ENCODE results near the gene PITPNB.

The PITPNB gene

GRCh38 chr22:27878541-27878940 is 40.5 kb downstream of the PITPNB start:
- no peak for DNase-seq

- DNase-seq, result no peak
Observed at GRCh38 chr22:27877501-27877900, 41.6 kb downstream of the PITPNB start.

- DNase-seq, result no peak
Observed at GRCh38 chr22:27876684-27877083, 42.4 kb downstream of the PITPNB start.

DNA sequence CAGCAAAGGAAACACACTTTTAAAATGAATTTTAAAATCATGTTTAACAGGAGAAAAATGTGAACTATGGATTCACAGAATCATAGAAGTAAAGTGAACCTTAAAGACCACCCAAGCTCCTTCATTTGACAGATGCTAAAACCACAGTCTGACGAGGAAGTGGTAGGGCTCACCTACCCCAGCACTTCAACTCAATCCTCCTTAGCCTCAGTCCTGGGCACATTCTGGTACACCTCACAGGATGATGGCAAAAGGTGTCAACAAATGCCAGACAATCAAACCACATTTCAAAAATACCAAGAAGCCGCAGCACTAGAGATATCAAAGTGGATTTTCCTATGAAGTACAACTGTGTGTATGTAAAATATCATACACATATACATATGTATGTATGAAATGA is 43.1 kb downstream of the PITPNB start:
- no peak for DNase-seq

- DNase-seq, result no peak
Observed at GRCh38 chr22:27874764-27875163, 44.3 kb downstream of the PITPNB start.

- no peak for DNase-seq
Observed at GRCh38 chr22:27874185-27874584, 44.9 kb downstream of the PITPNB start.

GRCh38 chr22:27873472-27873871 is 45.6 kb downstream of the PITPNB start:
- no peak for DNase-seq

GRCh38 chr22:27872488-27872887 is 46.6 kb downstream of the PITPNB start:
- no peak for DNase-seq

GRCh38 chr22:27871306-27872014 is 47.6 kb downstream of the PITPNB start:
- DNase-seq, result no peak

DNA sequence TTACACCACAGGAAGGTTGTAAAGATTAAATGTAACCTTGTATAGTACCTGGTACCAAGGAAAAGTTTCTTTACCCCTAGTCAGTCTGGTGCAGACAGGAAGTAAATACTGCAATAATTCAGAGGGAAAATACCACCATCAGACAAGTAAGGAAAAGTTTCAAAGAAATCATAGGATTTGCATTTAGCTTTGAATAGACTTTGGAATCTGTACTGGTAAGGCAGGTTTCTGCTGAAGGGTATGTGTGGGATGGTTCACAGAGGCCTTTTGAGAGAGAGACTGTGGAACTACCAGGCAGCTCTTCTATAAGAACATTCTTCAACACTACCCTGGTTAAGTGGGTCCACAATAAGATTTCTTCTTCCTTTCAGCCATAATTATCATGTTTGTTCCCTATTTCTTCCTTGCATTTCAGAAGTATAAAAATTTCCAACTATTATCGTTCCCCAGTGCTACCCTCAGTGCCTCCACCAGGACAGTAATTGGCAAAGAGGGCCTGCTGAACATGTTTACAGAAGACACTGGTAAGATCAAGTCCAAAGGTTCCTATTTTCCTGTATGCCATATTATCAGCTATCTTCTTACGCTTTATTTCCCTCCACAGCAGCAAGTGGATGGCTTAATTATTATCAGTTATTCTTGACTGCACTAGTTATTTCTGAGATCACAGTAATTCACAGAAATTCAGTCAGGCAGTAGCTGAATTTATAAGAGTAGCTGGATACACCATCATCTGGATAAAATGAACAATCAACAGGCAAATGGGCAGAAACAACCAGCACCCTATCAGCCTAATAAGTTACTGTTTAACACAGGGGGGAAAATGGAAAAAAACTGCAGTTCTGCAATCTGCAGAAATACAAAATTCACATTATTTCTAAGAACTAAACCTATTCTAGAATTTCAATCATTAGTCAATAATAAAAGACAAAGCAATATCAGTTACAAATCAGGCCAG is 48.5 kb downstream of the PITPNB start:
- DNase-seq, result no peak

DNA sequence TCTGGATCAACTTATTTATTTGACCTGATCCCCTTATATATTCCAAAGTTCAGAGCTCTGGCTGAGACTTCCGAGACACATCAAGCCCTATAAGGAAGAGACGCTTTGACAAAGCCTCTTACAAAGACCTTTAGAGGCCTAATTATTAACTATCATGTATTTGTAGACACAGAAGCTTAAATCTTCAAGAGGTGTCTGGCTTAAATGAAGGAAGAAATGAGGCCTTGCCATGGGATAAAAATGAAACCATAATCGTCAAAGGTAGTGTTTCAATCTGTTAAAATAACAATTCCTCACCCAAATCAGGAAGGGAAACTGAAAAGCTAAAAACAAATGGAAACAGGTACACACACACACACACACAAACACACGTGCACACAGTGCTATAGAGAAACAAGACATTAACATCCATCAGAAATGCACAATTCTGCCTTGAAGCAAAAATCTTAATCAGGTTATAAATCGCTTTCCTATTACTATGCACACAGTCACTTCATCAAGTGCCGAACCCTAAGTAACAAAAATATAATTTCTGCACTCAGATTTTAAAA is 50.2 kb downstream of the PITPNB start:
- DNase-seq, result no peak

DNA sequence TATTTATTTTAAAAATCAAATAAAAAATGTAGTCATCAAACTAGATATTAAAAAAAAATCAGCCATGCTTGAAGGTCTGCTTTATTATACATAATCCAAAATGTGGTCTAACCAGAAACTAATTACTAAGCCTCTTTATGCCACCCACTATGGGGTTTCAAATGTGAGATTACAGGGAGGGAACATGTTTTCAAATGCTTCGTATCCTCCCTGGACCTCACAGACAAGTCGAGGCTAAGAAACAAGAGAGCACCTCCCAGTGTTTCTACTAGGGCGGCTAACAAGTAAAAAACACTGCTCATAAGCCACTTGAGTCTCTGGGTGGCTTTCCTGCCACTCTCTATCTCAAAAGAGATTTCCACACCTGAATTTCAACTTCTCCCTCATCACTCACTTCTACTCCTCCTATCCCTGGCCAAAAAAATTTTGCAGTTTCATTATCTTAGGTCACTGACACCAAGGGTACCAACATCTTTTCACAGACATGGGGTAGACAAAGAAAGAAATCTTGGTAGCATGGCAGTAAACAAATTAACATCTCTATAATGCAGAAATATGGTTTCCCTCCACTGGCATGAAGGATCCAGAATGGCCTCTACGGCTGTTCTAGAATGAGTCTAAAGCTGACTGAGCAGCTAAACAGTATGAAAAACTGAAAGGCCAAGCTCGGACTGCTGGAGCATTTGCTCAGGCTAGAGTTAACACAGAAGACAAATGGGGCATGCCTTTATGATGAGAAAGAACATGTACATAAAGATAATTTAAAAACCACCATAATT is 50.9 kb downstream of the PITPNB start:
- DNase-seq, result no peak

DNA sequence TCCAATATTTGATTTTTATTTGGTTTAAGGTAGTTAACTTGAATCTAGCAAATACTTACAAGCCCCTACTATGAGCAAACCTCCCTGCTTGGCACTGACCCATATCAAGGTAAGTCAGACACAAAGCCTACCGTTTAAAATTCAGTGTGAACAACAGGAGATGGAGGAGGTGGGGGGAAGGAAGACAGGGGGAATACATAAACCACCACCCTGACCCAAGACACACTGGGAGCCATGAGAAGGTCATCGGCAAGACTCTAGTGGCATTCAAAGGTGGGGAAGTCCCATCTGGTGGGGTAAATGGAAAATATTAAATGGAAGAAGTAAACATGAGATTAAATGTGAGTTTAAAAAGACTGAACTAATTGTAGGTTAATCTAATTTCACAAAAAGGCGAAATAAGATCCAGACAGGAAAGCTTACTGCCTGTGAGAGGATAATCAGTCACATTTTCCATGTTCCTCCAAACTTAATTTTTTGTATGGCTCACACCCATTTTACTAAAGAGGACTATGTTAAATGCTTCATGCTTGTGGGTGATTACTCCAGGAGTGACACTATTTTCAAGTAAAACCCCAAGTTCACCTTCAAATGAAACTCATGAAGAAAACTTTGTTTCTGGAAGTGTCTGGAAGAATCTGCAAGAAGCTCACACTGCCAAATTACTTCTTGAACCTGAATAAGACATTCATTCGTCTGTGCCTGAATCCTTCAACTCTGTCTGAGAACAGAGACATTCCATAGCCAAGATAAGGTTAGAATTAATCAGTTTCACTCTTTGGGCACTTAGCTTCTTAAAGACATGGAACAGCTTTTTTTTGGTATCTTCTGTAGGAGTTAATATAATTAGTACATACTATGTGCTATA is 51.7 kb downstream of the PITPNB start:
- peak; percentile 3 for DNase-seq

- peak; percentile 65 for DNase-seq
Observed at GRCh38 chr22:27866135-27867084, 52.6 kb downstream of the PITPNB start.

DNA sequence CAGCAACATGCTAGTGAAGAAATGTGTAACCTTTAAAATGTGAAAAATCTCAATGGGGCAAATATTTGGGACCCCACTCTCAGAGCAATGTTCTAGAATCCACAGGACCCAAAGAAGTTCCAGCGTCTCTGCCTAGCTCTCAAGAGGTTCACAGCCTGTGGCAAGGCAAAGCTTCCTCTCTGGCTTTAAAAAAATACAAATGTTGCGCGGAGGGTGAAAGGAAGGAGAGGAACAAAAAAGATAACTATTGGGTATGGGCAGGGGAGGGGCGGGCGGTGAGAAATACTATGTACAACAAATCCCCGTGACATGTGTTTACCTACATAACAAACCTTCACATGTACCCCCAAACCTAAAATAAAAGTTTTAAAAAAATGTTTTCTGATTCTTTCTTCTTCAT is 53.6 kb downstream of the PITPNB start:
- no peak for DNase-seq

DNA sequence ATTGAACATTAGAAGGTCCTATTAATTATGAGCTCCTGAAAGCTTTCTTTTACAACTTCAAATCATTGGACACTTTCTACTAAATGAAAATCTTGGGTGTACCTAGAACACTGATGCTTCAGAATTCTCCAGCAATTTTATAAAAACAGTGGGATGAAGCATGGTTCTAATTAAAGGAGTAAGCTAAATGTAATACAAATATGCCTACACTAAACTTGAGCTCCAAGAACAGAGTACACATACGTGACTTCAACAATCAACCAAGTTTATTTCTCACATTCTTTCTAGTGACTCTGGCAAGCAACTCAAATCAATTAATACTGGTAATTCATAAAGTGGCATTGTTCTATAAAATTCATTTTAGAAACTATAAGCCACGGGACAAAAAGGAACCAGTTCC is 55.5 kb downstream of the PITPNB start:
- DNase-seq, result no peak

DNA sequence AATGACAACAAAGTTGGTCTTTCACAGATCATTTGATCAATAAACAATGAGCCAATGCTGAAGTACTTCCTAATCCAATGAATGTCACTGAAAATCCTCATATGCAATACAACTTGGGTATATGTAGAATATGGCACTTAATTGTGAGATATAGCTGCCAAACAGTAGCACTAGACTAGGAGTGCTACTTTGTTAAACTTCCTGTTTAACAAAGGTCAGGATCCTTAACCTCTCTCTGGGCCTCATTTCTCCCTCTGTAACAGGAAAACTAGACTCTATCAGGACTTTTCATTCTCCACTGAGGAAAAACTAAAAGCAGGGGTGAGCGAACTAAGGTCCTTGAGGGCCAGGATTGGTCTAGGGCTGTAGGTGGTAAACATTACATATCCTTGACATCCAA is 56.1 kb downstream of the PITPNB start:
- no peak for DNase-seq

GRCh38 chr22:27859336-27859735 is 59.7 kb downstream of the PITPNB start:
- no peak for DNase-seq

DNA sequence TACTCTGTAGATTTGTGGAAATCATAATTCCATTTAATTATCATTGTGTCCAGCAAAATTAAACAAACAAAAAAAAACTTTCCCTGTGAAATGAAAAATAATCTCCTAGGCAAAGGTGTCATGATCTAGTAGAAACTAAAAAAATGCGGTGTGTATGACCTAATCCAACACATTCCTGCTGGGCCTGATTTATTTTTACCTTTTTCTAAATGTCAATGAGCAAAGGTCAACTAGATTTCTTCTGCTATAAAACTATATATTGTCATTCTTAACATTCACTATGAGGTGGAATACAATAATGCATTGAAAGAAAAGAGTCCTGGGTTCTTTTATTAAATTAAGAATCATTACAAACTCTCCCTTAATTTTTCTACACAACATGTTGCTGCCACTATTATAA is 60.4 kb downstream of the PITPNB start:
- DNase-seq, result no peak

- no peak for DNase-seq
Observed at GRCh38 chr22:27857443-27857842, 61.6 kb downstream of the PITPNB start.

GRCh38 chr22:27856386-27856785 is 62.7 kb downstream of the PITPNB start:
- DNase-seq, result no peak
